Muscle of arm (tissue), 12 donors: ENCODE measurements around the gene ETFRF1. TPM values are rescaled to one million over a fixed set of nuclear protein-coding genes. Genes with fewer than 3 reads are reported as not detected.

Source experiments
- polyA plus RNA-seq, 12 donors: library from polyadenylated mRNA; unstranded; fragments of 120-200 nt; gene quantifications; one replicate each; pipeline ENCODE4 v1.2.1, GENCODE V29; 2013; ENCODE audit not compliant: insufficient read length in 12 of 12

Gene ETFRF1
- polyA plus RNA-seq, 12 donors, result 25.6 to 41.3 (median 33.6) TPM; not detected in 1

Other genes starting within 250 kb of the ETFRF1 start
- 100 to 1,000 TPM in 1 of 12 donors, 10 to 100 TPM in 11; 32.8 to 156 (median 51.2) TPM for gene BCAT1, start 246.1 kb upstream of the ETFRF1 start, polyA plus RNA-seq
- gene DNAI7, start 77 bp upstream of the ETFRF1 start, polyA plus RNA-seq, result 1 to 10 TPM in 2 of 12 donors, under 1 TPM in 8, not detected in 2; 0.43 to 1.2 (median 0.64) TPM
- gene KRAS, start 55.7 kb downstream of the ETFRF1 start, polyA plus RNA-seq, result 10 to 100 TPM in 11 of 12 donors, not detected in 1; 15.4 to 26.4 (median 23.5) TPM